GM12872 (cell line): ENCODE data around the gene MPPED1.

Experiments used
- CTCF ChIP-seq: IDR thresholded peaks from 3 replicates; pipeline ENCODE4 v1.5.1; 2011; ENCODE audit warnings: low read depth, mild to moderate bottlenecking, low read length, moderate library complexity; ENCODE audit not compliant: insufficient read depth

The MPPED1 gene

DNA sequence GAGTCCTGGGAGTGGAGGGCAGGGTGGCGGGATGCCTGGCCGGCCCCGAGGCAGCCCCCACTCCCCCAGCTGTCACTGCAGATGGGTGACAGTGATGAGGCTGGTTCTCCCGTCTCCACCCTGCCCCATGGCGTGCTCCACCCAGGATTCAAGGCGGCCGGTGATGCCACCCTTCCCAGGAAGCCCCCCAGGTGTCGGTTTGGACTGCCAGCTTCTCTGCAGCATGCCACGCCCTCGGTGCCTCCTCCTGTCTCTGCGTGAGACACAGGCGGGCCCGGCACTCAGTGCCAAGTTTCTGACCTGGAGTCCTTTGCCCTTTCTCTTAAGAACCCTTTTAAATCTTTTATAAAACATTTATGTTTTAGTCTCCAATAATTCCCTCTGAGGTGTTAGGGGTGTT is 71.5 kb downstream of the MPPED1 start:
- no peak for TF ChIP-seq CTCF

DNA sequence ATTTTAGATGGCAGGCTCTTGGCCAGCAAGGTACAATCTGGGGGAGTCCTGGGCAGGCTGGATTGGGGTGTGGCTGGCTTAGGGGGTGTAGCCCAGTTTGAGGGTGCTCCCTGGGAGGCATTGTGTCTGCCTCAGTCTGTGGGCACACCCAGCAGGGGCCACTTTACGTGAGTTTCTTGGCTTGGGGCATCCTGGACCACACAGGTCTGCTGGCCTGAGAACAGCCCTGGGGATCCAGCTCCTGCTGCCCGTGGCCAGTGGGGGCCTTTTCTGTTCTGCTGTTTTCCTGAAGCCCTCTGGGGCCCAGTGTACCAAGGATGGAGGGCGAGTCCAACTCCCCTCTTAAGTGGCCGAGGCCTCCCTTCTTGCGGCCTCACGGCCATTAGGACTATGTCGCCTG is 71.9 kb downstream of the MPPED1 start:
- TF ChIP-seq CTCF, result no peak

GRCh38 chr22:43484227-43484626 is 72.4 kb downstream of the MPPED1 start:
- TF ChIP-seq CTCF, result no peak

DNA sequence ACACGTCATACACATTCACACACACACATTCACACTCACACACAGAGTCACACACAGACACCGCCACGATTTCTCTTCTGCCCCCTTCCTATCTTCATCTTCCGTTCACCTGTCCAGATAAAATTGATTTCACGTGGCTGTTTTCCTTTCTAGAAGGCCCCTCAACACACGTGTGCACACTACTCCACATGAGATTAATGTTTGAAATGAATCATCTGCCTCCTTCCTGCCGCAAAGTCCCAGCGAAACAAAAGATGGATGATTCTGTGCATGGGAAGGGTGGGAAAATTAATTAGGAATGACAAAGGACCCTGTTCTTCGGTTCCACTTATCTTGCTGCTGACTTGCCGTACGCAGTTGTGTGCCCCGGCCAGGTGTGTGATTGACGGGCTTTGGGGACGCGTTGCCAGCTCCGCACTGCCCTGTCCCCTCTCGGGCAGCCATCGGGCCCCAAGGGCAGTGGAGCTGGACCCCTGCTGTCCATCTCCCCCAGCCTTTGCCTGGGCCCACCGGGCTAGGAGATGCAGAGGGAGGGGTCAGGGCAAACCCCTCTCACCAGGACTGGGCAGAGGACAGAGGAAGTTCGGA is 73.8 kb downstream of the MPPED1 start:
- TF ChIP-seq CTCF, result no peak

GRCh38 chr22:43487311-43488030 is 75.7 kb downstream of the MPPED1 start:
- TF ChIP-seq CTCF, result no peak

- no peak for TF ChIP-seq CTCF
Measured at GRCh38 chr22:43488031-43488866, 76.4 kb downstream of the MPPED1 start.

DNA sequence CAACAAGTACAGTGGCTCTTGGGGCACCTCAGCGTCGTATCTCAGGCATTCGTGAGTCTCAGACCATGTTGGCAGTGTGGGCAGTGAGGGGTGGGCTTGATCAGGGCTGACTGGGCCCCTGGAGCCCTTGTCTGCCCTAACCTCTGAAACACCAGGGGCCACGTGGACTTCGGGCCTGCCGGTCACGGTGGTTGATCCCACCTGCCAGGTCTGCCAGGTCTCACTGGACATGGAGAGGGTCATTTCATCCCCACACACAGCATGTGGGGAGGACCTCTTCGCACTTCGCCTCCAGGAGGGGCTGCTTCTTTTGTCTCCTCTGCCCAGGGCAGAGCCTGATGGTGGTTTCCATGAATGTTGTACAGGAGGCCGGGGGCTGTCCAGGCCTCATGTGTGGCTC is 77.1 kb downstream of the MPPED1 start:
- TF ChIP-seq CTCF, result no peak
